Effector memory CD8-positive, alpha-beta T cell (primary cell): ENCODE measurements around the gene PDGFB.
A peak's percentile ranks its signal among the peaks of the same experiment; 100 is the strongest.
"Not testable (repeated sequence)": the region's sequence is repeated elsewhere in the genome, so short reads cannot be mapped to it uniquely, and the experiment has no call there.

Experiments used
- ATAC-seq: fragments of 150-1000 bp; cut with Tn5 transposase; replicated peaks from 2 replicates; pipeline ENCODE4 v1.10.0; 2021; ENCODE audit warnings: mild to moderate bottlenecking, moderate library complexity
- DNase-seq, 3 experiments: peaks; one replicate each; pipeline ENCODE4 v3.0.0; 2021
- H3K27ac Mint-ChIP-seq, 2 donors: one replicate each; pipeline ENCODE4 v1.8.0; 2022; ENCODE audit warnings: mild to moderate bottlenecking in 2 of 2, mixed read lengths in 2 of 2, moderate library complexity in 2 of 2
- H3K27me3 Mint-ChIP-seq, 2 donors: one replicate each; pipeline ENCODE4 v1.8.0; 2022; ENCODE audit warnings: mixed read lengths in 2 of 2
- H3K36me3 Mint-ChIP-seq: one replicate; pipeline ENCODE4 v1.8.0; 2022; ENCODE audit warnings: mild to moderate bottlenecking, moderate library complexity, mixed read lengths; ENCODE audit not compliant: insufficient read depth
- H3K4me1 Mint-ChIP-seq, 2 donors: one replicate each; pipeline ENCODE4 v1.8.0; 2022; ENCODE audit warnings: low read depth in 2 of 2, mixed read lengths in 2 of 2
- H3K4me3 Mint-ChIP-seq, 2 donors: one replicate each; pipeline ENCODE4 v1.8.0; 2022; ENCODE audit warnings: mild to moderate bottlenecking in 2 of 2, mixed read lengths in 2 of 2, moderate library complexity in 2 of 2
- H3K9me3 Mint-ChIP-seq, 2 donors: one replicate each; pipeline ENCODE4 v1.8.0; 2022; ENCODE audit warnings: mixed read lengths in 2 of 2

The PDGFB gene

GRCh38 chr22:39229075-39229474, 15.7 kb downstream of the PDGFB start:
- H3K9me3 Mint-ChIP-seq, result no peaks in the 10 kb centered on the region
- no peak overlapping the region for H3K27ac Mint-ChIP-seq
- peaks cover 45% of the 10 kb centered on the region for H3K36me3 Mint-ChIP-seq
- H3K4me1 Mint-ChIP-seq, result peaks cover 0 to 6% of the 10 kb centered on the region in 2 donors
- H3K27me3 Mint-ChIP-seq, result no peaks in the 10 kb centered on the region
- no peak for DNase-seq
- no peak overlapping the region for H3K4me3 Mint-ChIP-seq
- no peak for ATAC-seq

DNA sequence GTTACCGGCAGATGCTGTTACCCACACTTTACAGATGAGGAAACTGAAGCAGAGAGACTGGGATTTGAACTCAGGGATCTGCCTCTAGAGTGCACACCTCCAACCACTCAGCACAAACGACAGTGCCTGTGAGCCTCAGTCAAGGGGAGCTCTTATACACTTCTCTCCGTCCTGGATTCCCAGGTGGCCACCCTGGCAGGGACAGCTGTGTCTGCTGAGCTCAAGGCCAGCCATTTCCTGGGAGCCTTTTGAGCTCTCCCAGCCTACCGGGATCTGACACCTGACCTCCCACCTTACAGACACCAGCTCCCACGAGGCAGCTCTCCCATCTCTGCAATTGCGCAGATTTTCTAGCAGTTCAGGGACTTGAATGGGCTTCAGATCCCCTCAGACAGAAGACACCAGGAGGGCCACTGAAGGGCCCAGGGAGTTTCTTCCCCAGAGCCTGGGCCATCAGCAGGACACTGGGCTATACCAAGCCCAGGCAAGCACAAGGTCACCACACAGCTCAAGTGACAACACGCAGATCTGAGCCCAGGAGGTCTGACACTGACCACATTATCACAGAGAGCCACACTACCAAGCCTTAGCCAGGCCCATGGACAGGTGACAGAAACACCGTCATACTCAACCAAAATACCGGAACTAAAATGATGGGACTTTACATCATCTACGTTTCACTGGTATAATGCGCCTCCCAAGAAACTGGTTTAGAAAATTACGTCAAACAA, 17.1 kb downstream of the PDGFB start:
- H3K36me3 Mint-ChIP-seq, result peaks cover 50% of the 10 kb centered on the region

DNA sequence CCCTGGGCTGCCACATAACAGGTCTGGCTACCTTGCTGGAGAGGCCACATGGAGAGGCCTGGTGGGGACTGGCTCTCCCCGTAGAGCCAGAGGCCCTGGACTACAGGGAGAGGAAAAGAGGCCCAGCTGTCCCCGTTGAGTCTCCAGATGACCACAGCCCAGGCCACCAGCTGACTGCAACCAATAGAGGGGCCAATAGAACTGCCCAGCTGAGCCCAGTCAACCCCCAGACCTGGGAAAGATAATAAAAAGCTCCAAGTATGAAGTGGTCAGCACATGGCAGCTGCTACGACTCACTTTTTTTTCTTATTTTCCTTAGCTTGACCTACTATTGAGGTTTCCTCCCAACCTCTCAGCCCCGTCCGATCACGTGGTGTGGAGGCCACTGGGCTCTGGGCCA, 18.4 kb downstream of the PDGFB start:
- Mint-ChIP-seq H3K27me3 (no peaks in the 10 kb centered on the region), H3K4me1 (peaks cover 6 to 7% of the 10 kb centered on the region in 2 donors), H3K4me3 (no peak overlapping the region), H3K27ac (no peak overlapping the region), H3K36me3 (peaks cover 46% of the 10 kb centered on the region), H3K9me3 (no peaks in the 10 kb centered on the region)
- ATAC-seq (no peak), DNase-seq (no peak)

More for the DNA sequence above, 17.1 kb downstream of the PDGFB start:
- H3K27ac Mint-ChIP-seq, result no peak overlapping the region
- DNase-seq, result no peak
- no peak for ATAC-seq
- H3K4me3 Mint-ChIP-seq, result no peak overlapping the region
- no peaks in the 10 kb centered on the region for H3K9me3 Mint-ChIP-seq
- no peaks in the 10 kb centered on the region for H3K27me3 Mint-ChIP-seq
- peaks cover 6 to 7% of the 10 kb centered on the region in 2 donors for H3K4me1 Mint-ChIP-seq

DNA sequence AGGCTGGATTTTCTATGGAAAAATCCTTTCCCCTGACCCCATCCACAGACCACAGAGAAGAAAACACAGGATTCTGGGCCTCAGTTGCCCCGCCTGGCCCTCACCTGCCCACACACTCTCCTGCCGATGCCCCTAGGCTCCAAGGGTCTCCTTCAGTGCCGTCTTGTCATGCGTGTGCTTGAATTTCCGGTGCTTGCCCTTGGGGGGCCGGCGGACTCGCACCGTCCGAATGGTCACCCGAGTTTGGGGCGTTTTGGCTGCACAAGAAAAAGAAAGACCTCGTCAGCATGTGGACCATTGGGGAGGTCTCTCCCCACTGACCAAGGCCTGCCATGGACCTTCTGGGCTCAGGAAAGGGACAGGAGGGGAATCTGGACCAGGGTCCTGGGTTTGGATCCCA, 19.2 kb downstream of the PDGFB start:
- Mint-ChIP-seq H3K4me1 (peaks cover 10 to 12% of the 10 kb centered on the region in 2 donors), H3K27me3 (no peaks in the 10 kb centered on the region), H3K9me3 (no peaks in the 10 kb centered on the region), H3K36me3 (peaks cover 39% of the 10 kb centered on the region), H3K27ac (no peak overlapping the region), H3K4me3 (no peak overlapping the region)
- ATAC-seq (no peak), DNase-seq (no peak)

GRCh38 chr22:39224550-39224949, 20.2 kb downstream of the PDGFB start:
- peaks cover 12 to 14% of the 10 kb centered on the region in 2 donors for H3K4me1 Mint-ChIP-seq
- DNase-seq (no peak), ATAC-seq (no peak)
- no peaks in the 10 kb centered on the region for H3K27me3 Mint-ChIP-seq
- H3K27ac Mint-ChIP-seq, result peak overlapping the region; percentile 64 to 65
- peaks cover 30% of the 10 kb centered on the region for H3K36me3 Mint-ChIP-seq
- peaks cover 0 to 1% of the 10 kb centered on the region in 2 donors for H3K9me3 Mint-ChIP-seq
- H3K4me3 Mint-ChIP-seq, result no peak overlapping the region

GRCh38 chr22:39223091-39223710, 21.6 kb downstream of the PDGFB start:
- Mint-ChIP-seq H3K36me3 (peaks cover 18% of the 10 kb centered on the region), H3K9me3 (peaks cover 0 to 1% of the 10 kb centered on the region in 2 donors), H3K27ac (peak overlapping the region; percentile 28 to 68), H3K4me3 (no peak overlapping the region), H3K4me1 (peaks cover 12 to 14% of the 10 kb centered on the region in 2 donors), H3K27me3 (no peaks in the 10 kb centered on the region)
- DNase-seq (peak in 1 of 3 experiments; percentile 29), ATAC-seq (peak; percentile 69)

- DNase-seq (no peak), ATAC-seq (no peak)
- H3K27me3 Mint-ChIP-seq, result no peaks in the 10 kb centered on the region
- peaks cover 16% of the 10 kb centered on the region for H3K36me3 Mint-ChIP-seq
- H3K9me3 Mint-ChIP-seq, result peaks cover 0 to 1% of the 10 kb centered on the region in 2 donors
- peak overlapping the region in 1 of 2 donors; percentile 68 for H3K27ac Mint-ChIP-seq
- H3K4me3 Mint-ChIP-seq, result no peak overlapping the region
- peaks cover 12 to 14% of the 10 kb centered on the region in 2 donors for H3K4me1 Mint-ChIP-seq
Observed at GRCh38 chr22:39221999-39222686, 22.6 kb downstream of the PDGFB start.

DNA sequence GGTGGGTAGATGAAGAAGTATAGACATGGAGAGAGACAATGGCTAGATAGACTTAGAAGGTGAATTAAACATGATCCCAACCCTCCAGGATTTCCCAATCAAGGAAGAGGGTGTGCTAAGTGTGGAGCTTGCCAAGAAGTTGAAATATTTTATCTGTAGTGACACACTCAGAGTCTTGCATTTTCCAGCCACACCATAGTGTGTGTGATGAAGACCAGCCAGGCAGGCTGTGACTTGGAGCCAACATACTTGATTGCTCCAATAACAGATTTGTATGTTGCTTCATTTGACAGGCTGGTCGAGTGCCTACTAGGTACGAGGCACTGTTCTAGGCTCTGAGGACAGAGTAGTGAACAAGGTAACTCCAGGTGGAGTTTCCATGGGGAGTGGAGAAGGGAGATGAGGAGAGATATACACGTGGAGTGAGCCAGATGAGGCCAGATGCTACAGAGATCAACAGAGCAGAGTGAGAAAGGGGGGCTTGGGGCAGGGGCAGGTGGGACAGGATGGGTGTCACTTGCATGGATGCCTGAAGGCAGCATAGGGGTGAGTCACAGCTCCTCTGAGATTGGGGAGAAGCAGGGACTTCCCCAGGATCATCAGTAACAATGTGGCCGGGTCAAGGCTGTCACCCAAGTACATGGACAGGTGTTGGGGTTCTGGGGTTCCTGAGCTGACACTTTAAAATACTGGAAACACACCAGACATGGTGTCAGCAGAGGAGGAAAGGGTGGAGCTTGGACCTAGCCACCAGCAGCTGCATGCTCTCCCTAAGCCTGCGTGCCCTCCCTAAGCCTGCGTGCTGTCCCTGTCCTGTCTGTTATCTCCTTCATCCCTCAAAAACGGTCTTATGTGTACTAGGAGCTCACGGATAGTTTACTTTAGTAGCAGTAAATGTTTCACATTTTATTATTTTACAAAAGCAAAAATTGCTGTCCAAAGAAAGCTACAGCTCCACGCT, 23.6 kb downstream of the PDGFB start:
- ATAC-seq (peak; percentile 53), DNase-seq (no peak)
- peaks cover 12 to 14% of the 10 kb centered on the region in 2 donors for H3K4me1 Mint-ChIP-seq
- no peak overlapping the region for H3K4me3 Mint-ChIP-seq
- H3K27me3 Mint-ChIP-seq, result no peaks in the 10 kb centered on the region
- peak overlapping the region; percentile 59 to 70 for H3K27ac Mint-ChIP-seq
- H3K9me3 Mint-ChIP-seq, result peaks cover 0 to 1% of the 10 kb centered on the region in 2 donors
- H3K36me3 Mint-ChIP-seq, result peaks cover 16% of the 10 kb centered on the region

DNA sequence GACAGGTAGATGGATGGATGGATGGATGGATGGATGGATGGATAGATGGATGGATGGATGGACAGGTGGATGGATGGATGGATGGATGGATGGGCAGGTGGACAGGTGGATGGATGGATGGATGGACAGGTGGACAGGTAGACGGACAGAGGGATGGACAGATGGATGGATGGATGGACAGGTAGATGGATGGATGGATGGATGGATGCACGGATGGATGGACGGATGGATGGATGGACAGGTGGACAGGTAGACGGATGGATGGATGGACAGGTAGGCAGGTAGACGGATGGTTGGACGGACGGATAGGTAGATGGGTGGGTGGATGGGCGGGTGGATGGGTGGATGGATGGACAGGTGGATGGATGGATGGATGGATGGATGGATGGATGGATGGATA, 24.3 kb downstream of the PDGFB start:
- peaks cover 13% of the 10 kb centered on the region for H3K36me3 Mint-ChIP-seq
- peaks cover 17 to 19% of the 10 kb centered on the region in 2 donors for H3K4me1 Mint-ChIP-seq
- no peaks in the 10 kb centered on the region for H3K27me3 Mint-ChIP-seq
- DNase-seq (no peak), ATAC-seq (no peak)
- no peak overlapping the region for H3K27ac Mint-ChIP-seq
- H3K9me3 Mint-ChIP-seq, result peaks cover 0 to 1% of the 10 kb centered on the region in 2 donors
- no peak overlapping the region for H3K4me3 Mint-ChIP-seq

DNA sequence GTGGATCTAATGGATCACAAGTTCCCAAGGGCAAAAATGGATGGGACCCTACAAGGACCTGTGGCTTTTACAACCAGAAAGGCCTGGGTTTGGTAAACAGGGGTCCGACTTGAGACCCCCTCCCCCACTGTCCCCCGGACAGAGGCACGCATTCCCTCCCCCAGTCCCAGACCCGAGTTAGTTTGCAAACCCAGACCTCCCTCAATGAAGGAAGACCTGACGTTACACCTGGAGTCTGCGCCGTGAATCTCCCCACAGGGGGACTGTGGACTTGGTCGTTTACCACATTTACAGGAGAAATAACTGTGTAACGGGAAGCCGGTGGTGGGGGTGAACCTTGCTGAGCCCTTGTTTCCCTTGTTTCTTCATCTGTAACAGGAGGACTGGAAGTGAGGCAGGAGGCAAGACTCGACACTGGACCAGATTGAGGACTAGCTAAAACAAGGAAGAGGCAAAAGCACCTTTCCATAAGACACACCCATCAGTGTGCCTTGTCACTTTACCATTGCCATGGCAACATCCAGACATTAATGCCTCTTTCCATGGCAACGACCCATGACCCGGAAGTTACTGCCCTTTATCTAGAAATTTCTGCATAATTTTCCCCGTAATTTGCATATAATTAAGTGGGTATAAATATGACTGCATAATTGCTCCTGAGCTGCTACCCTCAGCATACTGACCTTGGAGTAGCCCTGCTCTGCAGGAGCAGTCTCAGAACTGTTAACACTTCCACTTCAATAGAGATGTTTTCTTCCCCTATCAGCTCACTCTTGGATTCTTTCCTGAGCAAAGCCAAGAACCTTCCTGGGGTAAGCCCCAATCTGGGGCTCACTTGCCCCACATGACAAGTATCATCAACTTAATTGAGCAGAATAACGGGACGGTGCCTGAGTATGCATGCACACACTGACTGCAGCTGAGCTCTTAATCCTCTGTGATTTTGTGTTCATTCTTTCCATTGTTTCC, 25.4 kb downstream of the PDGFB start:
- ATAC-seq (no peak), DNase-seq (no peak)
- H3K36me3 Mint-ChIP-seq, result peaks cover 11% of the 10 kb centered on the region
- H3K4me1 Mint-ChIP-seq, result peaks cover 16 to 18% of the 10 kb centered on the region in 2 donors
- peaks cover 0 to 1% of the 10 kb centered on the region in 2 donors for H3K27me3 Mint-ChIP-seq
- H3K27ac Mint-ChIP-seq, result no peak overlapping the region
- peaks cover 0 to 1% of the 10 kb centered on the region in 2 donors for H3K9me3 Mint-ChIP-seq
- H3K4me3 Mint-ChIP-seq, result no peak overlapping the region

DNA sequence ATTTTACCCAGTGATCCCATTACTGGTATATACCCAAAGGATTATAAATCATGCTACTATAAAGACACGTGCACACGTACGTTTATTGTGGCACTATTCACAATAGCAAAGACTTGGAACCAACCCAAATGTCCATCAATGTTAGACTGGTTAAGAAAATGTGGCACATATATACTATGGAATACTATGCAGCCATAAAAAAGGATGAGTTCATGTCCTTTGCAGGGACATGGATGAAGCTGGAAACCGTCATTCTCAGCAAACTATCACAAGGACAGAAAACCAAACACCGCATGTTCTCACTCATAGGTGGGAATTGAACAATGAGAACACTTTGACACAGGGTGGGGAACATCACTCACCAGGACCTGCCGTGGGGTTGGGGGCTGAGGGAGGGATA, 26.4 kb downstream of the PDGFB start:
- not testable (repeated sequence) for H3K36me3 Mint-ChIP-seq, H3K9me3 Mint-ChIP-seq, H3K4me3 Mint-ChIP-seq, H3K27me3 Mint-ChIP-seq, ATAC-seq, H3K27ac Mint-ChIP-seq, DNase-seq
- H3K4me1 Mint-ChIP-seq, result peaks cover 12 to 17% of the 10 kb centered on the region in 2 donors

- Mint-ChIP-seq H3K36me3 (no peaks in the 10 kb centered on the region), H3K9me3 (peaks cover 0 to 1% of the 10 kb centered on the region in 2 donors), H3K27ac (no peak overlapping the region), H3K4me1 (peaks cover 11 to 15% of the 10 kb centered on the region in 2 donors), H3K27me3 (peaks cover 0 to 16% of the 10 kb centered on the region in 2 donors), H3K4me3 (no peak overlapping the region)
- ATAC-seq, result no peak
- no peak for DNase-seq
Observed at GRCh38 chr22:39216143-39216490, 28.7 kb downstream of the PDGFB start.
